HepG2 (cell line): ENCODE results near the gene PPP1R2B. TPM values are rescaled to one million over a fixed set of nuclear protein-coding genes. Genes with fewer than 3 reads are reported as not detected.

ENCODE experiments used
- ATAC-seq: fragments of 200-7000 bp; cut with Tn5 transposase; 3 replicates; pipeline ENCODE4 v1.9.1; 2020; ENCODE audit warnings: mild to moderate bottlenecking, moderate library complexity
- BruUV-seq: library from RNA; stranded (reverse); fragments of 400-500 nt; replicated peaks from 2 replicates; lab custom pipeline; 2021; lab: Mats Ljungman, UMichigan
- CTCF ChIA-PET: fragments of 300-600 bp; formaldehyde crosslinking; extraction: SDS; loops from one replicate; lab custom pipeline; 2021; ENCODE audit warnings: low total read pairs, inconsistent platforms, low intra/inter-chr PET ratio; lab: Yijun Ruan, JAX
- POLR2A ChIA-PET: fragments of 350-600 bp; sonication (Branson Sonifier 250); formaldehyde crosslinking; loops from one replicate; lab custom pipeline; 2020; ENCODE audit warnings: antibody characterized with exemption, inconsistent platforms; lab: Yijun Ruan, JAX
- DNase-seq: peaks from one replicate; pipeline ENCODE4 v3.0.0-alpha.2; 2015; ENCODE audit warnings: low spot score
- FAIRE-seq: peaks from 3 replicates; lab custom pipeline; 2011; peaks lifted over from hg19 to GRCh38; lab: Jason Lieb, UNC
- H2AFZ ChIP-seq: one replicate; pipeline ENCODE4 v1.6.1; 2011; ENCODE audit warnings: low read length, inconsistent platforms
- H3K27ac ChIP-seq: fragments of 300-600 bp; 3 replicates; pipeline ENCODE4 v1.8.0; 2011; ENCODE audit warnings: mixed run types, mild to moderate bottlenecking, mixed read lengths, low read length, inconsistent platforms; ENCODE audit not compliant: insufficient read depth; ENCODE audit errors: extremely low read length
- H3K27me3 ChIP-seq, 2 experiments: fragments of 200-600 bp in 1 of 2; 2 replicates in 1 of 2; 3 replicates in 1 of 2; pipeline versions ENCODE4 v1.6.0 to v1.8.0; 2011; ENCODE audit warnings: low read length in 2 of 2, mild to moderate bottlenecking in 2 of 2, moderate library complexity in 2 of 2, inconsistent platforms in 1 of 2; ENCODE audit not compliant: insufficient read depth in 2 of 2, control insufficient read depth in 1 of 2
- H3K36me3 ChIP-seq, 2 experiments: fragments of 200-600 bp in 1 of 2; replicated peaks in 1 of 2; 2 replicates in 1 of 2; 3 replicates in 1 of 2; pipeline versions ENCODE4 v1.5.1 to v1.8.0; 2011; ENCODE audit warnings: low read length in 2 of 2, inconsistent platforms in 1 of 2; ENCODE audit not compliant: insufficient read depth in 2 of 2, control insufficient read depth in 1 of 2
- H3K4me1 ChIP-seq: 2 replicates; pipeline ENCODE4 v1.5.1; 2012; ENCODE audit warnings: low read length, inconsistent platforms; ENCODE audit not compliant: insufficient read depth
- H3K4me2 ChIP-seq: 2 replicates; pipeline ENCODE4 v1.6.0; 2011; ENCODE audit warnings: low read depth, low read length, inconsistent platforms
- H3K4me3 ChIP-seq, 3 experiments: fragments of 200-600 bp in 1 of 3; sonication (generic), shearing (Covaris generic) in 1 of 3; replicated peaks in 1 of 3; 2 replicates each; pipeline ENCODE4 v1.5.1; 2011 to 2016; ENCODE audit warnings: low read length in 3 of 3, inconsistent platforms in 2 of 3, low read depth in 2 of 3, mild to moderate bottlenecking in 2 of 3, control low read depth in 1 of 3, mixed read lengths in 1 of 3; ENCODE audit not compliant: insufficient read depth in 1 of 3
- H3K79me2 ChIP-seq: one replicate; pipeline ENCODE4 v1.6.1; 2011; ENCODE audit warnings: low read length, inconsistent platforms; ENCODE audit not compliant: insufficient read depth
- H3K9ac ChIP-seq: 2 replicates; pipeline ENCODE4 v1.6.0; 2011; ENCODE audit warnings: mild to moderate bottlenecking, low read depth, low read length, inconsistent platforms; ENCODE audit not compliant: insufficient read depth
- H3K9me3 ChIP-seq: 2 replicates; pipeline ENCODE4 v1.5.1; 2012; ENCODE audit warnings: mild to moderate bottlenecking, low read length
- H4K20me1 ChIP-seq: 2 replicates; pipeline ENCODE4 v1.6.0; 2011; ENCODE audit warnings: inconsistent platforms, mild to moderate bottlenecking, low read length, moderate library complexity; ENCODE audit not compliant: insufficient read depth
- CBX2 ChIP-seq, 2 experiments: fragments of 200-600 bp in 1 of 2; sonication (generic); formaldehyde crosslinking in 1 of 2; IDR thresholded peaks; 2 replicates each; pipeline versions ENCODE4 v1.7.0 to v1.8.1; 2018 to 2022; ENCODE audit warnings: low read depth in 2 of 2, low read length in 1 of 2, mild to moderate bottlenecking in 1 of 2, missing genetic modification reagents in 1 of 2
- ELF3 ChIP-seq: IDR thresholded peaks from 2 replicates; pipeline ENCODE4 v1.6.1; 2016; ENCODE audit warnings: missing genetic modification reagents, missing compliant biosample characterization
- KMT2A ChIP-seq: sonication (generic); formaldehyde crosslinking; IDR thresholded peaks from 2 replicates; pipeline ENCODE4 v1.4.0; 2020; ENCODE audit warnings: missing genetic modification reagents
- MAFF ChIP-seq: IDR thresholded peaks from 2 replicates; pipeline ENCODE4 v1.6.1; 2011; ENCODE audit warnings: low read depth, low read length, improper control_type of control experiment
- PHB2 ChIP-seq: fragments of 450-650 bp; IDR thresholded peaks from 2 replicates; pipeline ENCODE4 v1.6.1; 2018; ENCODE audit not compliant: partially characterized antibody
- RFX1 ChIP-seq: fragments of 450-650 bp; IDR thresholded peaks from 2 replicates; pipeline ENCODE4 v1.6.1; 2017
- RFXANK ChIP-seq: IDR thresholded peaks from 2 replicates; pipeline ENCODE4 v1.6.1; 2016
- SMC3 ChIP-seq: IDR thresholded peaks from 2 replicates; pipeline ENCODE4 v1.6.1; 2011; ENCODE audit warnings: low read length, improper control_type of control experiment
- STAG1 ChIP-seq: sonication (generic); formaldehyde crosslinking; IDR thresholded peaks from 2 replicates; pipeline ENCODE4 v1.4.0; 2020; ENCODE audit warnings: missing genetic modification reagents
- ZNF282 ChIP-seq: fragments of 450-650 bp; IDR thresholded peaks from 2 replicates; pipeline ENCODE4 v1.6.1; 2018; ENCODE audit not compliant: partially characterized antibody
- WGBS: methylation state at CpG from one replicate; pipeline ENCODE4 v1.1.6; 2017; ENCODE audit warnings: low lambda C conversion rate; 5-methylcytosine and 5-hydroxymethylcytosine counted together
- in situ Hi-C: cut with HindIII; loops from 2 replicates; pipeline ENCODE4 v1.10.0; 2017; ENCODE audit warnings: low pct_unique_long_range_greater_than_20kb; ENCODE audit not compliant: extremely low pct_ligation_motif_present
- intact Hi-C: fragments of 100-400 bp; cut with micrococcal nuclease; formaldehyde crosslinking; loops from one replicate; pipeline ENCODE4 v1.10.0; 2022; ENCODE audit not compliant: unreplicated experiment
- polyA plus RNA-seq, 8 experiments: library from polyadenylated mRNA; depleted of rRNA in 3 of 8; stranded (reverse) in 7 of 8; unstranded in 1 of 8; fragments of >200 nt; fragmentation: Illumina TruSeq in 4 of 8; extraction: Trizol in 4 of 8; gene quantifications; 2 replicates each; pipeline versions ENCODE4 v1.2.1 to v1.2.3, GENCODE V29; 2011 to 2016; ENCODE audit warnings: low read depth in 4 of 8, missing spikeins in 1 of 8, mixed read lengths in 1 of 8; ENCODE audit not compliant: insufficient read depth in 1 of 8
- total RNA-seq, 5 experiments: library from RNA; depleted of rRNA; stranded (reverse); fragments of >200 nt; fragmentation: Illumina TruSeq; extraction: Trizol; gene quantifications; 2 replicates each; pipeline ENCODE4 v1.2.3, GENCODE V29; 2016; ENCODE audit warnings: low read depth in 1 of 5
- TF ChIP-seq, protein P1 (sequence below): sonication (generic); formaldehyde crosslinking; IDR thresholded peaks from 2 replicates; pipeline ENCODE4 v1.4.0; 2020; ENCODE audit warnings: missing genetic modification reagents, borderline replicate concordance
- TF ChIP-seq, protein P2 (sequence below): sonication (generic); formaldehyde crosslinking; IDR thresholded peaks from 2 replicates; pipeline ENCODE4 v1.5.0; 2020; ENCODE audit warnings: mild to moderate bottlenecking, missing genetic modification reagents, moderate library complexity

The PPP1R2B gene
- total and polyA plus RNA-seq, 2 of the 13 experiments (the other 11 are each of a cell fraction or from before 2014, with no cell fraction given), result 0.07 TPM; not detected in 1

DNA sequence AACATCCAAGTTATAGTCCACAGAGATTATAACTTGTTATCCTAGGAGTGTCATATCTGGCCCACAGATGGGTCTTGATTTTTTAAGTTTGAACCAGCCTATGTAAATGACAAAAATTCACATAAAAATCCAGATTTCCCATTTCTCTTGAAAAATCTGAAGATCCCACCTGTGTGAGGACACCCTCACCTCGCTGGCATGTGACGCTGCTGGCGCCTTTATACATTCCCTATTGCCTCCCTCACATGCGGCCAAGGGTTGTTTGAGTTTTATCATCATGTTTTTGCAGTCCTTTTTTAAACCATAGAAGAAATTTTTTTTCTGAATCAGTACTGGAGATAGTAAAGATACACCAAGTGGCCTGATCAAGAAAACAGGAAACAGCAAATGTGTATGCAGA is 25.9 kb upstream of the PPP1R2B start (continued):
- TF ChIP-seq, protein P1, sequence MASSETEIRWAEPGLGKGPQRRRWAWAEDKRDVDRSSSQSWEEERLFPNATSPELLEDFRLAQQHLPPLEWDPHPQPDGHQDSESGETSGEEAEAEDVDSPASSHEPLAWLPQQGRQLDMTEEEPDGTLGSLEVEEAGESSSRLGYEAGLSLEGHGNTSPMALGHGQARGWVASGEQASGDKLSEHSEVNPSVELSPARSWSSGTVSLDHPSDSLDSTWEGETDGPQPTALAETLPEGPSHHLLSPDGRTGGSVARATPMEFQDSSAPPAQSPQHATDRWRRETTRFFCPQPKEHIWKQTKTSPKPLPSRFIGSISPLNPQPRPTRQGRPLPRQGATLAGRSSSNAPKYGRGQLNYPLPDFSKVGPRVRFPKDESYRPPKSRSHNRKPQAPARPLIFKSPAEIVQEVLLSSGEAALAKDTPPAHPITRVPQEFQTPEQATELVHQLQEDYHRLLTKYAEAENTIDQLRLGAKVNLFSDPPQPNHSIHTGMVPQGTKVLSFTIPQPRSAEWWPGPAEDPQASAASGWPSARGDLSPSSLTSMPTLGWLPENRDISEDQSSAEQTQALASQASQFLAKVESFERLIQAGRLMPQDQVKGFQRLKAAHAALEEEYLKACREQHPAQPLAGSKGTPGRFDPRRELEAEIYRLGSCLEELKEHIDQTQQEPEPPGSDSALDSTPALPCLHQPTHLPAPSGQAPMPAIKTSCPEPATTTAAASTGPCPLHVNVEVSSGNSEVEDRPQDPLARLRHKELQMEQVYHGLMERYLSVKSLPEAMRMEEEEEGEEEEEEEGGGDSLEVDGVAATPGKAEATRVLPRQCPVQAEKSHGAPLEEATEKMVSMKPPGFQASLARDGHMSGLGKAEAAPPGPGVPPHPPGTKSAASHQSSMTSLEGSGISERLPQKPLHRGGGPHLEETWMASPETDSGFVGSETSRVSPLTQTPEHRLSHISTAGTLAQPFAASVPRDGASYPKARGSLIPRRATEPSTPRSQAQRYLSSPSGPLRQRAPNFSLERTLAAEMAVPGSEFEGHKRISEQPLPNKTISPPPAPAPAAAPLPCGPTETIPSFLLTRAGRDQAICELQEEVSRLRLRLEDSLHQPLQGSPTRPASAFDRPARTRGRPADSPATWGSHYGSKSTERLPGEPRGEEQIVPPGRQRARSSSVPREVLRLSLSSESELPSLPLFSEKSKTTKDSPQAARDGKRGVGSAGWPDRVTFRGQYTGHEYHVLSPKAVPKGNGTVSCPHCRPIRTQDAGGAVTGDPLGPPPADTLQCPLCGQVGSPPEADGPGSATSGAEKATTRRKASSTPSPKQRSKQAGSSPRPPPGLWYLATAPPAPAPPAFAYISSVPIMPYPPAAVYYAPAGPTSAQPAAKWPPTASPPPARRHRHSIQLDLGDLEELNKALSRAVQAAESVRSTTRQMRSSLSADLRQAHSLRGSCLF, result no peak
- TF ChIP-seq RFX1, result no peak
- no peak for TF ChIP-seq ELF3
- no peak for TF ChIP-seq CBX2 (IDR thresholded peaks at IDR 0.05; ENCODE audit: low read depth, low read length)
- no peak for TF ChIP-seq CBX2 (CRISPR knock-in tag; IDR thresholded peaks at IDR 0.05; ENCODE audit: low read depth)

DNA sequence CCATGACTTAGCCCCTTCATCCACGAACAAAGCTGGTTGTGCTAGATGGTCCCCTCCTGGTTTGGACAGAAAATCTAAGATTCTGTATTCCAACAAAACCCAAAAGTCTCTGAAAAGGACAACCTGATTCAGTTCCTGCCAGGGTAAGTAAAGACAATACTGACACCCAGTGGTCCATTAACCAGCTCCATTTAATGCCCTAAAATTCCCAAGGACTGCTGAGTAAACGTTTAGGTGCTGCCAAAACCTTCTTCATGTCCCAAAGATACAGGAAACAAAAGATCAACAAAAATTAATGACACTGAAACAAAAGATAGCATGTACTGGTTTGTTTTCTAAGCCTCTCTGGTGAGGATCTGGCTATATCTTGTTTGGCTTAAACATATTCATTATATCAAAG is 25.3 kb upstream of the PPP1R2B start:
- DNase-seq (peak; percentile 26), ATAC-seq (peak; percentile 50; the same call in 2 of the 3 replicates), FAIRE-seq (peak; percentile 55)
- no peaks in the 10 kb centered on the region for H3K79me2 ChIP-seq
- no peaks in the 10 kb centered on the region for H3K9me3 ChIP-seq
- no peak overlapping the region for H2AFZ ChIP-seq
- H4K20me1 ChIP-seq, result no peaks in the 10 kb centered on the region
- peak; percentile 74 for TF ChIP-seq STAG1 (CRISPR knock-in tag)
- no peak for TF ChIP-seq PHB2
- TF ChIP-seq MAFF, result 0 out of 2 replicates have a peak, but pooled peaks have one; percentile 7
- no peak for TF ChIP-seq RFXANK (CRISPR knock-in tag)
- TF ChIP-seq SMC3, result peak; percentile 33; the same call in 1 of the 2 replicates
- TF ChIP-seq ZNF282, result no peak
- TF ChIP-seq, protein P2, sequence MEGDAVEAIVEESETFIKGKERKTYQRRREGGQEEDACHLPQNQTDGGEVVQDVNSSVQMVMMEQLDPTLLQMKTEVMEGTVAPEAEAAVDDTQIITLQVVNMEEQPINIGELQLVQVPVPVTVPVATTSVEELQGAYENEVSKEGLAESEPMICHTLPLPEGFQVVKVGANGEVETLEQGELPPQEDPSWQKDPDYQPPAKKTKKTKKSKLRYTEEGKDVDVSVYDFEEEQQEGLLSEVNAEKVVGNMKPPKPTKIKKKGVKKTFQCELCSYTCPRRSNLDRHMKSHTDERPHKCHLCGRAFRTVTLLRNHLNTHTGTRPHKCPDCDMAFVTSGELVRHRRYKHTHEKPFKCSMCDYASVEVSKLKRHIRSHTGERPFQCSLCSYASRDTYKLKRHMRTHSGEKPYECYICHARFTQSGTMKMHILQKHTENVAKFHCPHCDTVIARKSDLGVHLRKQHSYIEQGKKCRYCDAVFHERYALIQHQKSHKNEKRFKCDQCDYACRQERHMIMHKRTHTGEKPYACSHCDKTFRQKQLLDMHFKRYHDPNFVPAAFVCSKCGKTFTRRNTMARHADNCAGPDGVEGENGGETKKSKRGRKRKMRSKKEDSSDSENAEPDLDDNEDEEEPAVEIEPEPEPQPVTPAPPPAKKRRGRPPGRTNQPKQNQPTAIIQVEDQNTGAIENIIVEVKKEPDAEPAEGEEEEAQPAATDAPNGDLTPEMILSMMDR (CRISPR knock-in tag), result peak; percentile 56
- TF ChIP-seq KMT2A, result no peak
- in situ Hi-C loops, result loop anchor here (10.0 to 25.0 kb wide), 2 partner anchors 313 to 880 kb away; partner anchors contain the start of gene MED7
- no peaks in the 10 kb centered on the region for H3K4me1 ChIP-seq
- WGBS, result 16% methylated on average over 2 of the region's 2 CpGs
- no TSS peak for BruUV-seq
- H3K27me3 ChIP-seq, result no peaks in the 10 kb centered on the region; a peak in 1 of 5 replicates
- no peak overlapping the region for H3K9ac ChIP-seq
- POLR2A ChIA-PET, result no interaction called here
- intact Hi-C loops, result loop anchor here (1.0 kb wide), 1 partner anchor 881 kb away; no protein-coding TSS in a partner anchor
- H3K27ac ChIP-seq, result no peak overlapping the region
- CTCF ChIA-PET, result interaction anchor here (0.9 kb wide), 1 partner anchor 1685 kb away, joined by 3 read pairs; no protein-coding TSS in a partner anchor
- H3K36me3 ChIP-seq, result no peaks in the 10 kb centered on the region
- H3K4me3 ChIP-seq, result no peak overlapping the region
- H3K4me2 ChIP-seq, result no peak overlapping the region
